ENCODE results near the gene LAMB1. TPM values are rescaled to one million over a fixed set of nuclear protein-coding genes. Genes with fewer than 3 reads are reported as not detected.

The LAMB1 gene
- total RNA-seq, 1 experiment from 2014 or later, result 136 TPM

DNA sequence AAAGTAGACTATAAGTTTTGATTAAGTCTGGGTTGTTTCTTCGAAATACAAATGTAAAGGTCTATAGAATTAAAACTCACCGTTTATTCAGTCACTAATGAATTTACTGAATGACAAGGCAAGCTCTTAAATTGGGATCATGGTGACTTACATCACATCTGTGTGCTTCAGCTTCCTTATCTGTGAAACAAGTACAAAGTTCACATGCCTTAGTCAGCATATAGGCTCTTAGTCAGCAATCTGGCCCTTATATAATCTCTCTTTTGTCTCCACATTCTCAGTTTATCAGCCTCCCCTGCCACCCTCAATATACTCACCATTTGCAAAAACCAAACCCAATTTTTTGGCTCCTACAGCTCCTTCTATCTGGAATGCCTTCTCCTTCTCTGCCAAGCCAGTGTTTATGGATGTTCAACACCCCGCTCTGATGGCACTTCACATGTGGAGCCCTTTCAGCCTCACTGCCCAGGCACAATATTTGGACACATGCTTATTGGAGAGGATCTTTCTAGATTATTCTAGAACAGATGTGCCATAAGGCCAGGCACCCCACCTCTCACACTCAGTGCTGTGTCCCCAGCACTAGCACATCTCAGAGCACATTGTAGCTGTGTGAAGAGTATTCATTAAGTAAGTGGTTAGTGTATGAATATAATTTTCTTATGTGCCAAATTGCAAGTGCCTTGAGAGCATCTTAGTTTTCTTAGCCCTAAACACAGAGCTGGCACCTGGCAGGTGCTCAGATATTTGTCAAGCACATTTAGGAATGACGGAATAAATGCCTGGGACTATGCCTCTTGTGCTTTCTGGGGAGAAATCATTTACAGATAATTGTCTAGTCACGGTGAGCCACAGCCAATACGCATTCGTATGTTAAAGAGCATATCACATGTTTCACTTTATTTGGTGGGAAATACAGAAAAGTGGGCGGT is 9.8 kb upstream of the LAMB1 start:
- Histone ChIP-seq H3K9me3 (replicated peaks) (no peaks in the 10 kb centered on the region), H3K27ac (no peak overlapping the region), H3K4me3 (no peak overlapping the region), H3K27me3 (replicated peaks) (no peaks in the 10 kb centered on the region), H3K36me3 (no peaks in the 10 kb centered on the region), H3K4me1 (replicated peaks) (peaks cover 41% of the 10 kb centered on the region)
- no peak for DNase-seq (ENCODE audit: low read depth in 1 of 2, low spot score in 2 of 2)

DNA sequence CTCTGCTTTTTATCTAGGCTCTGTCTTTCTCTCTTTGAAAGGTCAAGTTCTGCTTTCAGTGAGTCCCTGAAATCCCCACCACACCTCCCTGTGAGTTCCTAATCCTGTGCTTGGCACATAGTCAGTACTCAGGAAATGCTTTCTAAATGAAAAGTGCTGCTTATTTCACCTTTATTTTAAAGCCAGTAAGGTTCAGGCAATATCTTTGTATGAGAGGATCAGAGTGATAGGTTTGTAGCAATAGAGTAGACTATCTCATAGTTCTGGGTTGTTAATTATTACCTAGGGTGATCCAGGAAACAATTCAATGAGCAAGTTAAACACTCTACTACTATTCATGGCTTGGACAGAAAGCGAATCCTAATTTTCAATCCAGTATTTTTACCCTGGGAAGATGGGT is 7.4 kb upstream of the LAMB1 start:
- no peak for DNase-seq (ENCODE audit: low read depth in 1 of 2, low spot score in 2 of 2)
- H3K36me3 ChIP-seq, result no peaks in the 10 kb centered on the region
- no peaks in the 10 kb centered on the region for H3K9me3 ChIP-seq (replicated peaks)
- H3K27me3 ChIP-seq (replicated peaks), result no peaks in the 10 kb centered on the region
- no peak overlapping the region for H3K4me3 ChIP-seq
- peaks cover 24% of the 10 kb centered on the region for H3K4me1 ChIP-seq (replicated peaks)
- no peak overlapping the region for H3K27ac ChIP-seq

GRCh38 chr7:108009873-108010272 is 6.9 kb upstream of the LAMB1 start:
- Histone ChIP-seq H3K4me3 (no peak overlapping the region), H3K9me3 (replicated peaks) (no peaks in the 10 kb centered on the region), H3K27ac (no peak overlapping the region), H3K27me3 (replicated peaks) (no peaks in the 10 kb centered on the region), H3K36me3 (no peaks in the 10 kb centered on the region), H3K4me1 (replicated peaks) (peaks cover 22% of the 10 kb centered on the region)
- DNase-seq (ENCODE audit: low read depth in 1 of 2, low spot score in 2 of 2), result no peak

- no peak overlapping the region for H3K27ac ChIP-seq
- H3K4me3 ChIP-seq, result no peak overlapping the region
- H3K9me3 ChIP-seq (replicated peaks), result no peaks in the 10 kb centered on the region
- peaks cover 16% of the 10 kb centered on the region for H3K4me1 ChIP-seq (replicated peaks)
- no peaks in the 10 kb centered on the region for H3K27me3 ChIP-seq (replicated peaks)
- DNase-seq (ENCODE audit: low read depth in 1 of 2, low spot score in 2 of 2), result no peak
- no peaks in the 10 kb centered on the region for H3K36me3 ChIP-seq
Observed at GRCh38 chr7:108008827-108009226, 5.9 kb upstream of the LAMB1 start.

- no peak overlapping the region for H3K27ac ChIP-seq
- H3K36me3 ChIP-seq, result no peaks in the 10 kb centered on the region
- peaks cover 17% of the 10 kb centered on the region for H3K4me1 ChIP-seq (replicated peaks)
- no peaks in the 10 kb centered on the region for H3K27me3 ChIP-seq (replicated peaks)
- no peaks in the 10 kb centered on the region for H3K9me3 ChIP-seq (replicated peaks)
- no peak for DNase-seq (ENCODE audit: low read depth in 1 of 2, low spot score in 2 of 2)
- no peak overlapping the region for H3K4me3 ChIP-seq
Observed at GRCh38 chr7:108008240-108008639, 5.3 kb upstream of the LAMB1 start.

GRCh38 chr7:108007762-108008161 is 4.8 kb upstream of the LAMB1 start:
- Histone ChIP-seq H3K4me1 (replicated peaks) (peaks cover 17% of the 10 kb centered on the region), H3K27me3 (replicated peaks) (no peaks in the 10 kb centered on the region), H3K4me3 (no peak overlapping the region), H3K36me3 (no peaks in the 10 kb centered on the region), H3K27ac (no peak overlapping the region), H3K9me3 (replicated peaks) (no peaks in the 10 kb centered on the region)
- no peak for DNase-seq (ENCODE audit: low read depth in 1 of 2, low spot score in 2 of 2)

GRCh38 chr7:108007261-108007660 is 4.3 kb upstream of the LAMB1 start:
- DNase-seq (ENCODE audit: low read depth in 1 of 2, low spot score in 2 of 2), result no peak
- Histone ChIP-seq H3K27ac (no peak overlapping the region), H3K36me3 (peaks cover 4% of the 10 kb centered on the region; the same call in 1 of the 2 replicates), H3K9me3 (replicated peaks) (no peaks in the 10 kb centered on the region), H3K27me3 (replicated peaks) (no peaks in the 10 kb centered on the region), H3K4me3 (no peak overlapping the region), H3K4me1 (replicated peaks) (peaks cover 13% of the 10 kb centered on the region)

DNA sequence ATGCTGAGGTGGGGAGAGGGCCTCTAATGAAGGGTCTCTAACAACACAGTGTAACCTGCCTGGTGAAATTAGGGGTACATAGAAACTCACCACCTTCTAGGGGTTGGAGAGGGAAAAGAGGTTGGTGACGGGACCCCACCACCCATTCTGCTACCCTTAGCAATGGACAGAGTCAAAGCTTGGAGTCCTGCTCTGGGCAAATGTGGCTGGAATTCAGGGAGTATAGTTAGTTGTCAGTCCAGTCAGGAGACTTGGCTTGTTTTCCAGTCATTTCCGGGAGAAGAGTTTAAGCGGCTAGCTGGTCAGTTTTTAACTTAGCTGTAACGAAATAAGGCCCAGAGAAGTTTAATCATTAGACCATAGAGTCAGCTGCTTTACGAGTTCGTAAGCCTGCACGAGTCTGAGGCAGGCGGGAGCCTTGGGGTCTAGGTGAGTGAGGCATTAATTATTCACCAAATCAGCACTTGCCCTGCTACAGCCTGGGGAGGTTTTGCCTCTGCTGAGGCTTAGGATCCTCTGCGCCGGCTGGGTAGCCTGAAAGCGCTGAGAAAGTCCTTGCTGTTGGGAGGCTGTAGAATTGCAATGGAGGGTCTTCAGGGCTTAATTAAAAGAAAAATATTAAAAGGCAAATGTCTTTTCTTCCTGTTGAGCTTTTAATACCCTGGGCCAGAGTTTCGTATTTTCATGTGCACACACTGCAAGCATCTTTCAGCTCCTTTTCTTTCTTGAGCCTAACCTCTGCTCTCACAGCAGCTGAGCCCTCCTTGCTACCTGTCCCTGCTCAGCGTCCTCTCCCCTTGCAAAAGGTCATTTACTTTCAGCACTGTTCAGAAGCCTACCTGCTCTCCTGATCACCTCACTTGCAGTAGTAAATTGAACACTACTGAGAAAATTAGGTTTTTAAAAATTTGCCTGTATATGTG is 1.5 kb upstream of the LAMB1 start:
- H3K27me3 ChIP-seq (replicated peaks), result no peaks in the 10 kb centered on the region
- DNase-seq (ENCODE audit: low read depth in 1 of 2, low spot score in 2 of 2), result no peak

GRCh38 chr7:108003599-108003935 is 606 bp upstream of the LAMB1 start:
- Histone ChIP-seq H3K27me3 (replicated peaks) (no peaks in the 10 kb centered on the region), H3K36me3 (peaks cover 37% of the 10 kb centered on the region), H3K4me3 (peak overlapping the region; percentile 58), H3K4me1 (replicated peaks) (peaks cover 48% of the 10 kb centered on the region), H3K27ac (peak overlapping the region; percentile 51; the same call in 1 of the 2 replicates), H3K9me3 (replicated peaks) (no peaks in the 10 kb centered on the region)
- DNase-seq (ENCODE audit: low read depth in 1 of 2, low spot score in 2 of 2), result no peak

More for the DNA sequence above, 1.5 kb upstream of the LAMB1 start:
- no peak overlapping the region for H3K27ac ChIP-seq
- H3K4me3 ChIP-seq, result no peak overlapping the region
- no peaks in the 10 kb centered on the region for H3K9me3 ChIP-seq (replicated peaks)
- H3K4me1 ChIP-seq (replicated peaks), result peaks cover 39% of the 10 kb centered on the region
- peaks cover 28% of the 10 kb centered on the region for H3K36me3 ChIP-seq

GRCh38 chr7:108001764-108002725 is 916 bp downstream of the LAMB1 start:
- peak overlapping the region; percentile 51 for H3K27ac ChIP-seq
- no peaks in the 10 kb centered on the region for H3K9me3 ChIP-seq (replicated peaks)
- H3K4me1 ChIP-seq (replicated peaks), result peaks cover 63% of the 10 kb centered on the region
- no peaks in the 10 kb centered on the region for H3K27me3 ChIP-seq (replicated peaks)
- H3K4me3 ChIP-seq, result peak overlapping the region; percentile 58
- peak; percentile 51 to 58 for DNase-seq (ENCODE audit: low read depth in 1 of 2, low spot score in 2 of 2)
- peaks cover 52% of the 10 kb centered on the region for H3K36me3 ChIP-seq

GRCh38 chr7:108000875-108001763 is 1.8 kb downstream of the LAMB1 start:
- peak; percentile 53 to 56 for DNase-seq (ENCODE audit: low read depth in 1 of 2, low spot score in 2 of 2)
- Histone ChIP-seq H3K4me3 (peak overlapping the region; percentile 58), H3K4me1 (replicated peaks) (peaks cover 73% of the 10 kb centered on the region), H3K9me3 (replicated peaks) (no peaks in the 10 kb centered on the region), H3K36me3 (peaks cover 61% of the 10 kb centered on the region), H3K27ac (peak overlapping the region; percentile 61), H3K27me3 (replicated peaks) (no peaks in the 10 kb centered on the region)

GRCh38 chr7:107999779-108000560 is 3.0 kb downstream of the LAMB1 start:
- peak overlapping the region; percentile 58 for H3K4me3 ChIP-seq
- H3K9me3 ChIP-seq (replicated peaks), result no peaks in the 10 kb centered on the region
- DNase-seq (ENCODE audit: low read depth in 1 of 2, low spot score in 2 of 2), result peak; percentile 73 to 75
- H3K36me3 ChIP-seq, result peaks cover 61% of the 10 kb centered on the region
- H3K27ac ChIP-seq, result peak overlapping the region; percentile 61
- H3K27me3 ChIP-seq (replicated peaks), result no peaks in the 10 kb centered on the region
- peaks cover 84% of the 10 kb centered on the region for H3K4me1 ChIP-seq (replicated peaks)

Data from SJSA1 (cell line).